Ecto neural progenitor cell (in vitro differentiated cells): ENCODE measurements around the gene TBXAS1.

Experiments
- DNase-seq: peaks from one replicate; pipeline ENCODE4 v3.0.0-alpha.2; 2018; ENCODE audit warnings: low spot score

Gene TBXAS1

GRCh38 chr7:140025241-140025640, 196.2 kb downstream of the TBXAS1 start:
- no peak for DNase-seq

GRCh38 chr7:140025814-140026433, 196.9 kb downstream of the TBXAS1 start:
- DNase-seq, result no peak

GRCh38 chr7:140026935-140027334, 197.9 kb downstream of the TBXAS1 start:
- DNase-seq, result no peak

GRCh38 chr7:140027858-140028257, 198.8 kb downstream of the TBXAS1 start:
- DNase-seq, result no peak

- DNase-seq, result no peak
Measured at GRCh38 chr7:140028311-140028710, 199.2 kb downstream of the TBXAS1 start.

GRCh38 chr7:140029072-140029471, 200.0 kb downstream of the TBXAS1 start:
- no peak for DNase-seq

GRCh38 chr7:140031364-140031763, 202.3 kb downstream of the TBXAS1 start:
- DNase-seq, result no peak

- DNase-seq, result no peak
Measured at GRCh38 chr7:140033036-140033435, 204.0 kb downstream of the TBXAS1 start.

GRCh38 chr7:140033779-140034363, 204.8 kb downstream of the TBXAS1 start:
- no peak for DNase-seq

GRCh38 chr7:140034421-140034820, 205.4 kb downstream of the TBXAS1 start:
- DNase-seq, result no peak

- DNase-seq, result no peak
Measured at GRCh38 chr7:140035400-140036223, 206.5 kb downstream of the TBXAS1 start.

- no peak for DNase-seq
Measured at GRCh38 chr7:140036224-140036962, 207.3 kb downstream of the TBXAS1 start.

GRCh38 chr7:140039066-140039465, 210.0 kb downstream of the TBXAS1 start:
- DNase-seq, result no peak

- DNase-seq, result no peak
Measured at GRCh38 chr7:140039896-140040295, 210.8 kb downstream of the TBXAS1 start.

GRCh38 chr7:140041659-140042385, 212.8 kb downstream of the TBXAS1 start:
- no peak for DNase-seq

- DNase-seq, result no peak
Measured at GRCh38 chr7:140042386-140042670, 213.3 kb downstream of the TBXAS1 start.

- no peak for DNase-seq
Measured at GRCh38 chr7:140044251-140044650, 215.2 kb downstream of the TBXAS1 start.

- DNase-seq, result no peak
Measured at GRCh38 chr7:140045697-140046096, 216.6 kb downstream of the TBXAS1 start.

GRCh38 chr7:140047197-140047596, 218.1 kb downstream of the TBXAS1 start:
- DNase-seq, result no peak

- no peak for DNase-seq
Measured at GRCh38 chr7:140048138-140048537, 219.1 kb downstream of the TBXAS1 start.

- DNase-seq, result no peak
Measured at GRCh38 chr7:140048989-140049338, 219.9 kb downstream of the TBXAS1 start.

GRCh38 chr7:140049339-140050024, 220.4 kb downstream of the TBXAS1 start:
- no peak for DNase-seq
